AG20443 (cell line): ENCODE results near the gene ZNF839.
A peak's percentile ranks its signal among the peaks of the same experiment; 100 is the strongest.
"Not testable (repeated sequence)": the region's sequence is repeated elsewhere in the genome, so short reads cannot be mapped to it uniquely, and the experiment has no call there.

Source experiments
- DNase-seq: peaks from one replicate; pipeline ENCODE4 v3.0.0; 2012; ENCODE audit warnings: low spot score, mixed read lengths

ZNF839 gene

DNA sequence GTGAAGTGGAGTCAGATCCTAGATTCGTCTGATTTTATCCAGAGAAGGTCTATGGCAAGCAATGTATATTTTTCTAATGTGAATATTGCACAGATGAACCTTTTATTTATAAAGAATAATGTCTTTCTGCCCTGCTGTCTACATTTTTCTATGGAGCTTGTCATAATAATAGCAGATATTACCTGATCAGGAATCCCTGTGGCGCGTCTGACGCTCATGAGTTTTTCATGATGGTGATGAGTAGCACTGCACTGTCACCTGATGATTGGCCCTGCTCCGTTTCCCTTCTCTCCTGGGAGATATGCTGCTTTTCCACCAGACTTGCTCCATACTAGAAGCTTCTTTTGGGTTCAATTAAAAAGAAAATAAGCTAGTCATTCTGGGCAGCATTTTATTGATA lies 22.7 kb downstream of the ZNF839 start:
- DNase-seq: no peak

- no peak for DNase-seq
Observed at GRCh38 chr14:102344084-102344483, 24.5 kb downstream of the ZNF839 start.

- DNase-seq: no peak
Observed at GRCh38 chr14:102344485-102344884, 24.9 kb downstream of the ZNF839 start.

DNA sequence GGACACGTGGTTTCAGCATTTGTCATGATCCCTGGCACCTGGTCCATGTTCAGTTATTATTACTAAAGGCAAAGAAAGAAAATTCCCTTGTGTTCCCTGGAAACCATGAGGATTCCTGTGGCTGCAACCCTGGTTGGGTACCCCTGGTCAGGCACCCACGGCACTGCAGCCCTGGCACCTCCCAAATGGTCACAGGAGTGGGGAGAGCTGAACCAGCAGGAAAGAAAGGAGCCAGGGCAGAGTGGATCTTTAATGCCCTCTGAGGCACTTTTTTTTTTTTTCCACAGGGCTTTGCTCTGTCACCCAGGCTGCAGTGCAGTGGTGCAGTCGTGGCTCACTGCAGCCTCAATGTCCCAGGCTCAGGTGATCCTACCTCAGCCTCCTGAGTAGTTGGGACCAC lies 25.7 kb downstream of the ZNF839 start:
- no peak for DNase-seq

DNA sequence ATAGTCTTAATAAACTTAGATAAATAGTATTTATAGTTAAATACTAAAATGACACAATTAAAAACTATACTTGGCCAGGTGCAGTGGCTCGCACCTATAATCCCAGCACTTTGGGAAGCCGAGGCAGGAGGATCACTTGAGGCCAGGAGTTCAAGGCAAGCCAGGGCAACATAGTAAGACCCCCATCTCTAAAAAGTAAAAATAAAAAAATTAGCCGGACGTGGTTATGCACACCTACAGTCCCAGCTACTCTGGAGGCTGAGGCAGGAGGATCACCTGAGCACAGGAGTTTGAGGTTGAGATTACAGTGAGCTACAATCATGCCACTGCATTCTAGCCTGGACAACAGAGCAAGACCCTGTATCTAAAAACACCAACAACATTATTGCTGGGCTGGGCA lies 27.1 kb downstream of the ZNF839 start:
- DNase-seq: no peak

GRCh38 chr14:102348376-102348775 lies 28.8 kb downstream of the ZNF839 start:
- no peak for DNase-seq

DNA sequence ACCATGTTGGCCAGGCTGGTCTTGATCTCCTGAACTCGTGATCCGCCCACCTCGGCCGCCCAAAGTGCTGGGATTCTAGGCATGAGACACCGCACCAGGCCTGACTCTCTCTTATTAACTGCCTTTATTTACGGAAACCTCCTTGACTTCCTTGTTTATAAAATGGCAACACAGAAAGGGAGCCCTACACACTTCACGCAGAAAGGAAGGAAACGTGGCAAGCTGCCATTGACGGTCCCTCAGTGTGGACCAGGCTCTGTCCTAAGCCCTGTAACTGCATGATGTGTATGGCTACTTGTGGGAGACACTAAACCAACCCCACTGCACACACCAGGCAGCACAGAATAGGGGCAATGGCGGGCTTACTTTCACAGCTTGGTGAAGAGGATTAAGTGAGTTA lies 31.5 kb downstream of the ZNF839 start:
- no peak for DNase-seq

DNA sequence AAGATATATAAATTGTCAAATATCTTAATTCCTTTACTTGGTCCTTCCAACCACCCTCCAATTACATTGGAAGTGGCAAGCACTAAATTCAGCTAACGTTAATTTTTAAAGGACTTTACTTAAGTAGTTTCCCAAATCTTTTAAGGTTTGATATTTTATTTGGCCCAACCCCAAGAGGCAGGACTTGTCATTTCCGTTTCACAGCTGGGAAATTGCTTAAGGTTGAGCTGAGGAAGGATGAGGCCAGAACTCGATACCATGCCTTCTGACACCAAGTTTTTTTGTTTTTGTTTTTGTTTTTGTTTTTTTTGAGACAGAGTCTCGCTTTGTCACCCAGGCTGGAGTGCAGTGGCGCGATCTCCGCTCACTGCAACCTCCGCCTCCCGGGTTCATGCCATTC lies 32.0 kb downstream of the ZNF839 start:
- DNase-seq: not testable (repeated sequence)

DNA sequence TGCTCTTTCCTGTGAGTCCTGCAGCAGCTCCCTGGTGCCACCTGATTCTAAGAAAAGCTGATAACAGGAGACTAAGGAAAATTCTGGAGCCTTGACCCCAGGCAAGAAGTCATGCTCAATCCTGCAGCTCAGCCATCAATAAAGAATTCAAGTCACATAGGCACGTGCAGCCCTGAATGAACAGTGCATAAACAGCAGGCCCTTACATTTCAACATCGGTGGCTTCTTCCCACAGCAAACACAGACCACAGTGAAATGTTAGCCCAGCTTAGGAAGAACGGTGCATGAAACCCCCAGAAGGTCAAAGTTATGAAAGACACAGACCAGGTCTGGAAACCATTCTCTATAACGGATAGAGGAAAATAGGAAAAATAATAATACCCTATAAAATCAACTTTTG lies 32.7 kb downstream of the ZNF839 start:
- DNase-seq: no peak

DNA sequence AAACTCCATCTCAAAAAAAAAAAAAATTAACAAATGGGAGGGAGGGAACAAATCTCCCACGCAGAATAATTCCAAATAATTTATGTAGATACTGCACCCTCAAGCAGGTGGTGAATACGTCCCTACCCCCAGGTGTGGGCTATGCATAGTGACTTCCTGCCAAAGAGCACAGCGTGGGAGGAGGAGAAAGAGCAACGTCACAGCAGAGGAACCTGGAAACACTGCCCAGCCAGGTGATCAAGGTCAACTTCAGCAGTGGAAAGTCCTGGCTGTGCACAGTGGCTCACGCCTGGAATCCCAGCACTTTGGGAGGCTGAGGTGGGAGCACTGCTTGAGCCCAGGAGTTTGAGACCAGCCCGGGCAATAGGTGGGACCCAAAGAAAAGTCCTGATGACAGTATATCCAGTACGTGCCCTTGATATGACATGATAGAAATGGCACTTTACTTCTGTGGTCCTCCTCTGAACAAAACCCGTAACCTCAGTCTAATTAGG lies 33.6 kb downstream of the ZNF839 start:
- no peak for DNase-seq

GRCh38 chr14:102356280-102356679 lies 36.7 kb downstream of the ZNF839 start:
- no peak for DNase-seq

- no peak for DNase-seq
Observed at GRCh38 chr14:102359341-102359740, 39.8 kb downstream of the ZNF839 start.

- DNase-seq: no peak
Observed at GRCh38 chr14:102360388-102360787, 40.8 kb downstream of the ZNF839 start.

GRCh38 chr14:102362084-102362483 lies 42.5 kb downstream of the ZNF839 start:
- peak; percentile 62 for DNase-seq

DNA sequence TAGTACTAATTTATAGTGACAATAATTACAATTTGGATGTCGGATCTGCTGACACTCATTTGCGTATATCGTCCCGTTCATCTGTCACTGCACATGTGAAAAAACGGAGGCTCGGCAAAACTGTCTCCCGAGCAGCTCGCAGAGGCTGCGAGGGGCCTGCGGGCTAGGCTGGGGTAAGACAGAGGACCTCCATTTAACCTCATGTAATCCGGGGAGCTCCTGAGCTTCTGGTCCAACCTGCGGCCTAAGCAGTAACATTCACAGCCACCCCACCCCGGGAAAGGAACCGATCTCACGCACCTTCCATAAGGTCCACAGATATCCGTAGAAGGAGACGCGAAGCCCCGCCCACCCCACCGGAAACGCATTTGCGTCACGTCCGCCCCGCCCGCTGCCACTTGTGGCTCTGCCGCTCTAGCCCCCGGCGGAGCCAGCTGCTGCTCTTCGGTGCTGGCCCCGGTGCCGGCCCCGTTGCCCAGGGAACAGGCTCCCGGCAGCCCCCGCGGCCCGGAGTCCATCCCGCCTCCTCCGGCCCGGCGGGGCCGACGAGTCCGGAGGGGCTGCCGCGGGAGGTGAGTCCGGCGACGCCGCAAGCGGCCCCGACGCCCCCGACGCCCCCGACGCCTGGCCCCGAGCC lies 43.1 kb downstream of the ZNF839 start, which contains the start of the genes CINP and TECPR2:
CINP (minus strand) TSS at position 346 of the 637 bp plus-strand sequence; CDS start at position 307, 39 bp downstream.
TECPR2 (plus strand) TSS at position 397 of the 637 bp plus-strand sequence. CDS start 13,781 bp downstream, outside the sequence.
- DNase-seq: peak; percentile 99

DNA sequence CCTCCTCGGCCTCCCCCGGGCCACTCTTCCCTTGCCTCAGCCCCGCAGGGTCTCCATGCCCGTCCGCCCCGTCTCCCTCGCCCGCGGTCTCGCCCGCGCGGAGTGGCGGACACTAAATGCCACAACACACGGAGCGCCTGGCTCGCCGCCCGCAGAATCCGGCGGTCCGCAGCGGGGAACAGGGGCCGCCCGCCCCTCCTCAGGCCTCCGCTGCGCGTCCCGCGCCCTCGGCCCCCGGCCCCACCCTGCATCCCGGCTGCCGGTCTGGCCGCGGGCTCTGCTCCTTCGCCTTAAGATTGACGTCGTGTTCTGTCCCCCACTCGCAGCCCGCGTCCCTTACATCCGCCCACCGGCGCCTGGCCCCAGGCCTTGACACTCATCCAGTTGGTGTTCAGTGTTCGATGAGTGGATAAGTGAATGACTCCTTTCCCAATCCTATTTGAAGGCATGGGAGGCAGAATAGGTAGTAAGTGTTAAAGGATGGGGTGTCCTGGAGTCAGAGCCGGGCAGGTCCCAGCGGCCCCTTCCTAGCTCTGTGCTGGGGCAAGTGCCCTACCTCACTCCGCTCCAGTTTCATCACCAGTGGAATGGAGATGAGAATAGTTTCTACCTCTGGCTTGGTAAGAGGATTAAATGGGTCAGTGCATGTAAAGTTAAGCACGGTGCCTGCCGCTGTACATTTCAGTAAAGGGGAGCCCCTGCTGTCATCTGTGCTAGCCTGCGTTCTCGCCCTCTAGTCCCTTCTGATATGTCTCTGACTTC lies 43.8 kb downstream of the ZNF839 start:
- DNase-seq: peak; percentile 61

DNA sequence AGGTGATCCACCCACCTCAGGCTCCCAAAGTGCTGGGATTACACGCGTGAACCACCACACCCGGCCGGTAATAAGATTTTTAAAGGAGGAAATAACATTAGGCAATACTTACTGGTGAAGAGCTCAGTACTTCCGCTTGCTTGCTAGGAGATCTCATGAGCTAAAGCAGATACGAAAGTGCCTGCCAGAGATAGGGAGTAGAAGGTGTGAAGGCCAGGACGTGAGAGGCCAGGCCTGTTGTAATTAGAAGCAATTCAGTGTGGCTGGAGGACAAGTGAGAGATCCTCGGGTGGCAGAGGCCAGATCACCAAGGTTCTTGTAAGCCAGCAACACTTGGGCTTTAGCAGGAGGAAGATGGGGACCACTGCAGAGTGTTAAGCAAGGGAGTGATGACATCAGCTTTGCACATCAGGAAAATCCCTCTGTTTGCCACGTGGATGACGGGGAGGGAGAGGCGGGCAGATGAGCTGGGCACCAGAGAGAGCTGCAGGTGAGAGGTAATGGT lies 50.8 kb downstream of the ZNF839 start:
- DNase-seq: no peak

GRCh38 chr14:102371361-102371760 lies 51.8 kb downstream of the ZNF839 start:
- no peak for DNase-seq

- no peak for DNase-seq
Observed at GRCh38 chr14:102373110-102373509, 53.6 kb downstream of the ZNF839 start.

GRCh38 chr14:102374264-102374663 lies 54.7 kb downstream of the ZNF839 start:
- no peak for DNase-seq

DNA sequence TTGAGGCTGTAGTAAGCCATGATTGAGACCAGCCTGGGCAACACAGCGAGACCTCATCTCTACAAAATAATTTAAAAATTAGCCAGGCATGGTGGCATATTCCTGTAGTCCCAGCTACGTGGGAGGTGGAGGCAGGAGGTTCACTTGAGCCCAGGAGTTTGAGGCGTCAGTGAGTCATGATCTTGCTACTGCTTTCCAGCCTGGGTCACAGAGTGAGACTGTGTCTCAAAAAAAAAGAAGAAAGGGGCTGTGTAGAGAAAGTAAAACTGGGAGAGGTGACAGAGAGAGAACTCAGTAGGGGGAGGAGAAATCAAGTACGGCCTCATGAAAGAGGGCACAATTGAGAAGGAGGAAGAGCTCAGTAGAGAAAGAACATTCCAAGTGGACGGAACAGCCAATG lies 55.6 kb downstream of the ZNF839 start:
- no peak for DNase-seq

DNA sequence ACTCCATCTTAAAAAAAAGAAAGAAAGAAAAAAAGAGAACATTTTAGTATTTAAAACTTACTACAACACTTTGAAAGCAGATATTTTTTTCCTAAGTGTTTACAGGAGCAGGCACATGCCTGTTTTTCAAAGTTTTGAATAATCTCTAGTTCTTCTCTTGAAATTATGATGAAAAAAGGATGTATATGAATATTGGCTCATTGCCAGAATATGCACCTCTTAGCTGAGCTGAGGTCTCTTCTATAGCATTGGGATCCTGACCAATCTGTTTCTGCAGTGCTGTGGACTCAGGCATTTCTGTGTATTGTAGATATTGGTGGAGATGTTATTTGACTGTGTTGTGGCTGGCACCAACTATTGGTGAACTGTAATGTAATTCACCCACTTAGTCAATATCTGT lies 58.1 kb downstream of the ZNF839 start:
- DNase-seq: no peak

GRCh38 chr14:102378830-102379229 lies 59.3 kb downstream of the ZNF839 start:
- DNase-seq: no peak
